Measurements from ENCODE around the gene KLF7. TPM values are rescaled to one million over a fixed set of nuclear protein-coding genes. Genes with fewer than 3 reads are reported as not detected.

The KLF7 gene
- total RNA-seq, 1 experiment from 2014 or later, result 17.1 TPM

GRCh38 chr2:207122651-207123334 lies 43.0 kb downstream of the KLF7 start:
- no peak for DNase-seq (ENCODE audit: low read depth, low spot score)
- H3K4me3 ChIP-seq (ENCODE audit: low read depth in 2 of 2, low read length in 2 of 2), result no peak overlapping the region
- H3K9me3 ChIP-seq (ENCODE audit: control insufficient read depth, insufficient read depth, low read depth, low read length), result no peaks in the 10 kb centered on the region
- CTCF ChIA-PET, result interaction anchor here (0.6 kb wide), 1 partner anchor 16 kb away, joined by 5 read pairs; no protein-coding TSS in a partner anchor
- no peak overlapping the region for H3K27ac ChIP-seq (ENCODE audit: low read length)
- POLR2A ChIA-PET, result interaction anchor here (0.8 kb wide), 1 partner anchor 15 kb away, joined by 5 read pairs; no protein-coding TSS in a partner anchor
- no peaks in the 10 kb centered on the region for H3K27me3 ChIP-seq (ENCODE audit: control insufficient read depth, insufficient read depth, low read length)
- H3K4me1 ChIP-seq (ENCODE audit: control insufficient read depth, insufficient read depth, low read length), result no peaks in the 10 kb centered on the region
- intact Hi-C loops (cut with micrococcal nuclease; ENCODE audit: unreplicated experiment), result no loop called here
- in situ Hi-C loops (cut with HindIII; ENCODE audit: low pct_unique_long_range_greater_than_20kb, low sequenced_read_pairs), result no loop called here
- TF ChIP-seq SIN3A (IDR thresholded peaks at IDR 0.05; ENCODE audit: borderline replicate concordance, insufficient read depth, low read depth, low read length), result no peak
- no peak for TF ChIP-seq TCF7L2 (IDR thresholded peaks at IDR 0.05; ENCODE audit: low read depth, low read length)
- no peak for TF ChIP-seq CTCF (IDR thresholded peaks at IDR 0.05)
- no peak for TF ChIP-seq REST (IDR thresholded peaks at IDR 0.05; ENCODE audit: insufficient read depth in 1 of 2, low read depth in 2 of 2, low read length in 1 of 2)
- no peak for TF ChIP-seq POLR2AphosphoS5 (IDR thresholded peaks at IDR 0.05; ENCODE audit: low read depth, low read length)
- ATAC-seq, result no peak
- no peaks in the 10 kb centered on the region for H3K36me3 ChIP-seq (ENCODE audit: control insufficient read depth, insufficient read depth, low read length)
- BruUV-seq (replicated peaks), result no TSS peak

GRCh38 chr2:207121784-207122183 lies 44.0 kb downstream of the KLF7 start:
- in situ Hi-C loops (cut with HindIII; ENCODE audit: low pct_unique_long_range_greater_than_20kb, low sequenced_read_pairs), result no loop called here
- H3K36me3 ChIP-seq (ENCODE audit: control insufficient read depth, insufficient read depth, low read length), result no peaks in the 10 kb centered on the region
- TF ChIP-seq TCF7L2 (IDR thresholded peaks at IDR 0.05; ENCODE audit: low read depth, low read length) (no peak), REST (IDR thresholded peaks at IDR 0.05; ENCODE audit: insufficient read depth in 1 of 2, low read depth in 2 of 2, low read length in 1 of 2) (no peak), CTCF (IDR thresholded peaks at IDR 0.05) (no peak), POLR2AphosphoS5 (IDR thresholded peaks at IDR 0.05; ENCODE audit: low read depth, low read length) (no peak), SIN3A (IDR thresholded peaks at IDR 0.05; ENCODE audit: borderline replicate concordance, insufficient read depth, low read depth, low read length) (no peak)
- no peak for ATAC-seq
- POLR2A ChIA-PET, result no interaction called here
- H3K27ac ChIP-seq (ENCODE audit: low read length), result no peak overlapping the region
- no peaks in the 10 kb centered on the region for H3K4me1 ChIP-seq (ENCODE audit: control insufficient read depth, insufficient read depth, low read length)
- no peak overlapping the region for H3K4me3 ChIP-seq (ENCODE audit: low read depth in 2 of 2, low read length in 2 of 2)
- intact Hi-C loops (cut with micrococcal nuclease; ENCODE audit: unreplicated experiment), result no loop called here
- no peak for DNase-seq (ENCODE audit: low read depth, low spot score)
- no peaks in the 10 kb centered on the region for H3K27me3 ChIP-seq (ENCODE audit: control insufficient read depth, insufficient read depth, low read length)
- CTCF ChIA-PET, result interaction anchor here (0.6 kb wide), 1 partner anchor 177 kb away, joined by 3 read pairs; no protein-coding TSS in a partner anchor
- H3K9me3 ChIP-seq (ENCODE audit: control insufficient read depth, insufficient read depth, low read depth, low read length), result no peaks in the 10 kb centered on the region
- no TSS peak for BruUV-seq (replicated peaks)
